Endothelial cell of umbilical vein (primary cell): ENCODE results near the gene METTL14. TPM values are rescaled to one million over a fixed set of nuclear protein-coding genes. Genes with fewer than 3 reads are reported as not detected.

ENCODE experiments used
- BruUV-seq: library from RNA; stranded (reverse); fragments of 400-500 nt; replicated peaks from 2 replicates; lab custom pipeline; 2021; lab: Mats Ljungman, UMichigan
- CTCF ChIA-PET: fragments of 300-600, 350-600 bp; sonication (Branson Sonifier 250); formaldehyde crosslinking; loops from one replicate; lab custom pipeline; 2021; ENCODE audit warnings: antibody characterized with exemption, inconsistent platforms; lab: Charles Lee
- POLR2A ChIA-PET: fragments of 300-600, 350-600 bp; sonication (Branson Sonifier 250); formaldehyde crosslinking; loops from one replicate; lab custom pipeline; 2021; ENCODE audit warnings: antibody characterized with exemption, inconsistent platforms; lab: Charles Lee
- DNase-seq: peaks from one replicate; pipeline ENCODE4 v3.0.0-alpha.2; 2011; ENCODE audit warnings: low read depth, low spot score
- FAIRE-seq: peaks from 2 replicates; lab custom pipeline; 2011; peaks lifted over from hg19 to GRCh38; lab: Jason Lieb, UNC
- H2AFZ ChIP-seq: 2 replicates; pipeline ENCODE4 v1.6.0; 2012; ENCODE audit warnings: low read depth, low read length, control low read depth, inconsistent platforms
- H3K27ac ChIP-seq: 2 replicates; pipeline ENCODE4 v1.5.1; 2011; ENCODE audit warnings: low read depth, mild to moderate bottlenecking, control low read depth, low read length, moderate library complexity; ENCODE audit not compliant: insufficient read depth
- H3K27me3 ChIP-seq, 2 experiments: 2 replicates each; pipeline versions ENCODE4 v1.6.0 to v1.6.1; 2011; ENCODE audit warnings: low read length in 2 of 2, mixed read lengths in 1 of 2; ENCODE audit not compliant: control insufficient read depth in 2 of 2, insufficient read depth in 2 of 2
- H3K36me3 ChIP-seq, 2 experiments: 2 replicates in 1 of 2; 3 replicates in 1 of 2; pipeline ENCODE4 v1.5.1; 2011; ENCODE audit warnings: low read length in 2 of 2, mild to moderate bottlenecking in 1 of 2, moderate library complexity in 1 of 2; ENCODE audit not compliant: control insufficient read depth in 2 of 2, insufficient read depth in 2 of 2; ENCODE audit errors: extremely low read depth in 1 of 2
- H3K4me1 ChIP-seq: 3 replicates; pipeline ENCODE4 v1.5.1; 2011; ENCODE audit warnings: mild to moderate bottlenecking, low read length; ENCODE audit not compliant: control insufficient read depth, insufficient read depth; ENCODE audit errors: extremely low read depth
- H3K4me2 ChIP-seq: 2 replicates; pipeline ENCODE4 v1.6.1; 2011; ENCODE audit warnings: low read length, control low read depth, mixed read lengths; ENCODE audit not compliant: insufficient read depth
- H3K4me3 ChIP-seq, 3 experiments: fragments of 200-600 bp in 1 of 3; sonication (generic), shearing (Covaris generic) in 1 of 3; replicated peaks in 1 of 3; 2 replicates each; pipeline ENCODE4 v1.5.1; 2011 to 2016; ENCODE audit warnings: control low read depth in 3 of 3, low read length in 3 of 3, mild to moderate bottlenecking in 2 of 3, inconsistent platforms in 1 of 3, low read depth in 1 of 3, moderate library complexity in 1 of 3; ENCODE audit not compliant: insufficient read depth in 1 of 3
- H3K79me2 ChIP-seq: 2 replicates; pipeline ENCODE4 v1.6.0; 2012; ENCODE audit warnings: low read length, inconsistent platforms; ENCODE audit not compliant: control insufficient read depth, insufficient read depth
- H3K9ac ChIP-seq: replicated peaks from 2 replicates; pipeline ENCODE3; 2011; ENCODE audit warnings: low read length, control low read depth; ENCODE audit not compliant: insufficient read depth; ENCODE audit errors: extremely low read depth
- H3K9me1 ChIP-seq: replicated peaks from 3 replicates; pipeline ENCODE4 v1.6.0; 2011; ENCODE audit warnings: mild to moderate bottlenecking, low read length; ENCODE audit not compliant: control insufficient read depth, insufficient read depth; ENCODE audit errors: extremely low read depth
- H3K9me3 ChIP-seq: replicated peaks from 2 replicates; pipeline ENCODE4 v1.5.1; 2012; ENCODE audit warnings: low read length, inconsistent platforms; ENCODE audit not compliant: control insufficient read depth, insufficient read depth
- H4K20me1 ChIP-seq: replicated peaks from 2 replicates; pipeline ENCODE3; 2011; ENCODE audit warnings: mild to moderate bottlenecking, low read length; ENCODE audit not compliant: control insufficient read depth, insufficient read depth; ENCODE audit errors: extremely low read depth
- CTCF ChIP-seq, 2 donors: IDR thresholded peaks; 1 replicate in 1 of 2; 2 replicates in 1 of 2; pipeline ENCODE4 v1.5.1; 2011; ENCODE audit warnings: low read length in 2 of 2, mild to moderate bottlenecking in 2 of 2, moderate library complexity in 2 of 2, control low read depth in 1 of 2, inconsistent platforms in 1 of 2, low read depth in 1 of 2; ENCODE audit not compliant: insufficient read depth in 1 of 2; ENCODE audit errors: extremely low read depth in 1 of 2
- EZH2 ChIP-seq: IDR thresholded peaks from 2 replicates; pipeline ENCODE4 v1.6.1; 2012; ENCODE audit warnings: borderline replicate concordance, low read depth, mild to moderate bottlenecking, moderate library complexity, low read length, inconsistent platforms; ENCODE audit not compliant: severe bottlenecking
- FOS ChIP-seq: IDR thresholded peaks from 2 replicates; pipeline ENCODE4 v1.6.1; 2011; ENCODE audit warnings: mild to moderate bottlenecking, low read length, moderate library complexity, borderline replicate concordance; ENCODE audit not compliant: insufficient read depth
- GATA2 ChIP-seq: IDR thresholded peaks from 2 replicates; pipeline ENCODE4 v1.7.0; 2011; ENCODE audit warnings: low read depth, mild to moderate bottlenecking, moderate library complexity, mixed read lengths, low read length; ENCODE audit not compliant: insufficient read length, insufficient read depth
- JUN ChIP-seq: IDR thresholded peaks from 2 replicates; pipeline ENCODE4 v1.6.1; 2011; ENCODE audit warnings: borderline replicate concordance, low read depth; ENCODE audit not compliant: insufficient read length, insufficient read depth
- MYC ChIP-seq: IDR thresholded peaks from one replicate; pipeline ENCODE4 v1.6.1; 2011; ENCODE audit warnings: mild to moderate bottlenecking, low read depth, low read length
- POLR2A ChIP-seq: IDR thresholded peaks from 2 replicates; pipeline ENCODE4 v1.6.1; 2012; ENCODE audit warnings: low read depth, mild to moderate bottlenecking, control low read depth, low read length
- POLR2AphosphoS5 ChIP-seq: IDR thresholded peaks from 2 replicates; pipeline ENCODE4 v1.6.1; 2012; ENCODE audit warnings: low read depth, mild to moderate bottlenecking, control low read depth, low read length, moderate library complexity; ENCODE audit not compliant: insufficient read depth
- dilution Hi-C: fragments of 300-500 bp; cut with MboI; formaldehyde crosslinking; loops from one replicate; pipeline ENCODE4 v1.15.0; 2019; ENCODE audit warnings: low sequenced_read_pairs; ENCODE audit not compliant: extremely low pct_ligation_motif_present
- intact Hi-C: fragments of 100-400 bp; cut with micrococcal nuclease; formaldehyde crosslinking; loops from one replicate; pipeline ENCODE4 v1.10.0; 2022
- polyA plus RNA-seq, 4 experiments: library from polyadenylated mRNA; depleted of rRNA in 3 of 4; stranded (reverse) in 3 of 4; unstranded in 1 of 4; fragments of >200 nt; gene quantifications; 2 replicates each; pipeline versions ENCODE4 v1.2.1 to v1.2.3, GENCODE V29; 2011 to 2012; ENCODE audit warnings: missing spikeins in 1 of 4
- total RNA-seq: library from RNA; stranded (reverse); gene quantifications from 2 replicates; pipeline ENCODE4 v1.2.3, GENCODE V29; 2021
- TF ChIP-seq, protein P1 (sequence below): IDR thresholded peaks from 2 replicates; pipeline ENCODE4 v1.6.1; 2011; ENCODE audit not compliant: insufficient read depth, insufficient read length

Gene METTL14
- total and polyA plus RNA-seq, 2 donors (not counting 3 experiments of a cell fraction or from before 2014, with no cell fraction given) = 6.5 to 38.6 TPM

GRCh38 chr4:118759481-118759880 lies 74.3 kb downstream of the METTL14 start:
- FAIRE-seq = no peak
- H3K9ac ChIP-seq = no peak overlapping the region
- POLR2A ChIA-PET = no interaction called here
- BruUV-seq = no TSS peak
- no peaks in the 10 kb centered on the region for H3K9me1 ChIP-seq
- H3K27ac ChIP-seq = no peak overlapping the region
- no peak overlapping the region for H3K4me2 ChIP-seq
- intact Hi-C loops = no loop called here
- H3K9me3 ChIP-seq = no peaks in the 10 kb centered on the region
- peaks cover 17% of the 10 kb centered on the region for H3K79me2 ChIP-seq
- dilution Hi-C loops = no loop called here
- H4K20me1 ChIP-seq = no peaks in the 10 kb centered on the region
- H3K36me3 ChIP-seq = peaks cover 13 to 28% of the 10 kb centered on the region in 2 experiments
- CTCF ChIA-PET = interaction anchor here (1.4 to 1.5 kb wide), 2 partner anchors 13 to 27 kb away, joined by 3 to 4 read pairs; no protein-coding TSS in a partner anchor
- H2AFZ ChIP-seq = no peak overlapping the region
- no peak for TF ChIP-seq MYC
- no peak for TF ChIP-seq EZH2
- TF ChIP-seq GATA2 = no peak
- TF ChIP-seq POLR2A = no peak
- TF ChIP-seq POLR2AphosphoS5 = no peak
- no peak for TF ChIP-seq FOS
- TF ChIP-seq CTCF (IDR thresholded peaks at IDR 0.05; ENCODE audit: extremely low read depth in 1 of 2, insufficient read depth in 1 of 2, low read depth in 1 of 2, low read length in 2 of 2) = no peak
- TF ChIP-seq, protein P1, sequence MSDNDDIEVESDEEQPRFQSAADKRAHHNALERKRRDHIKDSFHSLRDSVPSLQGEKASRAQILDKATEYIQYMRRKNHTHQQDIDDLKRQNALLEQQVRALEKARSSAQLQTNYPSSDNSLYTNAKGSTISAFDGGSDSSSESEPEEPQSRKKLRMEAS = no peak
- TF ChIP-seq JUN = no peak
- no peak for DNase-seq
- H3K27me3 ChIP-seq = no peaks in the 10 kb centered on the region
- no peak overlapping the region for H3K4me3 ChIP-seq
- peaks cover 5% of the 10 kb centered on the region for H3K4me1 ChIP-seq
